Measurements from ENCODE around the gene RIN1.
"Not testable (repeated sequence)": the region's sequence is repeated elsewhere in the genome, so short reads cannot be mapped to it uniquely, and the experiment has no call there.

The RIN1 gene

DNA sequence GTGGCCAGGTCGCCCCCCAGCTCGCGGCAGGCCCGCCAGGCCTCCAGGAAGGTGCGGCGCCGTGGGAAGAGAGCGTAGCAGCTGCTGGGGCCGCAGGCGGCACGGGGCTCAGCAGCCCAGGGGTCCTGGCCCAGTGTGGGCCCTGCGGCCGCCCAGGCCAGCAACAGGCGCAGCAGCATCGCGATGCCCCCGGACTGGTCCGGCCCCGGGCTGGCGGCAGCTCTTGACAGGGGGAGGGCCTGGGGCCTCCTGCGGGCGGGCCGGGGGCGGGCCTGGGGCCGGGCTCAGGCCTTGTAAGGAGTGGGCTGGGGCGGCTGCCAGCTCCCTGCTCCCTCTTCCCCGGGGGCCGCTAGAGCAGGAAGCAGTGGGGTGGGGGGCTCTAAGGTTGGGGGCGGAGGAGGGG lies 19.4 kb downstream of the RIN1 start, which contains the start of gene CD248:
Gene CD248 (minus strand): TSS at position 196 of the 403 bp plus-strand sequence. CDS start 17 bp downstream, at position 179.
- no peak for DNase-seq

- no peak for DNase-seq
These were observed 20.1 kb downstream of the RIN1 start for GRCh38 chr11:66315921-66316811.

GRCh38 chr11:66315498-66315885 lies 20.7 kb downstream of the RIN1 start:
- DNase-seq, result no peak

GRCh38 chr11:66314561-66315497 lies 21.4 kb downstream of the RIN1 start:
- DNase-seq, result no peak

GRCh38 chr11:66314186-66314501 lies 22.1 kb downstream of the RIN1 start:
- DNase-seq, result no peak

- DNase-seq, result no peak
These were observed 22.7 kb downstream of the RIN1 start for GRCh38 chr11:66313321-66314185.

DNA sequence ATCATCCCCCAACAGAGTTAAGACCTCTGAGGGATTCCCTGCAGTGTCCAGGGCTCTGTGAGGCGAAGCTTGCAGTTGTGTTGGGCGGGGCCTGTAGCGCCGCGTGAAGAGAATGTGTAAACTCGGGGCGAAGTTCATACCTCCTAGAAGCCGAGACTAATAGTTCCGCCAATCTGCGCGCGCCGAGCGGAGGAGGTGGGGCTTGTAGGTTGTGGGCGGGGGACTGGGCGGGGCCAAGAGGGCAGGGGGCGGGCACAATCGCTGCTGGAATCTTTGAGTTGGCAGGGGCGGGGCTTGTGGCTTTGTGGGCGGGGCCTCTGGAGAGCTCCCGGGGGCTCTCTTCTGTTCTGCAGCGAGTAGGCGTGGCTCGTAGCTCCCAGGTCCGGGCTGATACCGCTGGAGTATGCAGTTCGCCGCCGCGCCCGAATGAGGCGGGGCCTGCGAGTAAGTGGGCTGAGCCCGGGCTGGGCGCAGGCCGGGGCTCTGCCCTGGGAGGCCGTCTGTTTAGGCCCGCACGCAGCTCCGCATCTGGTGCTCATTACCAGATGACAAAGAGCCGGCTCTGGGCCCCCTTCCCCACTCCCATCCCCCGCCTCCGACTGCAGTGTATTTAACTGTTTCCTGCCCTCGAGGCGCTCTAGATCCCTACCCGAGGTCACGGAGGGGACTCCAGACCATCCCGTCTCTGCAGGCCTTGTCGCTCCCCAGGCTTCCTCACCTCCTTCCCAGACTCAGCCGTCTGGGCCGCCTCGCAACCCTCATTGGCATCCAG lies 23.5 kb downstream of the RIN1 start:
- DNase-seq, result peak; percentile 86

- DNase-seq, result peak; percentile 94
These were observed 24.2 kb downstream of the RIN1 start for GRCh38 chr11:66311965-66312548.

DNA sequence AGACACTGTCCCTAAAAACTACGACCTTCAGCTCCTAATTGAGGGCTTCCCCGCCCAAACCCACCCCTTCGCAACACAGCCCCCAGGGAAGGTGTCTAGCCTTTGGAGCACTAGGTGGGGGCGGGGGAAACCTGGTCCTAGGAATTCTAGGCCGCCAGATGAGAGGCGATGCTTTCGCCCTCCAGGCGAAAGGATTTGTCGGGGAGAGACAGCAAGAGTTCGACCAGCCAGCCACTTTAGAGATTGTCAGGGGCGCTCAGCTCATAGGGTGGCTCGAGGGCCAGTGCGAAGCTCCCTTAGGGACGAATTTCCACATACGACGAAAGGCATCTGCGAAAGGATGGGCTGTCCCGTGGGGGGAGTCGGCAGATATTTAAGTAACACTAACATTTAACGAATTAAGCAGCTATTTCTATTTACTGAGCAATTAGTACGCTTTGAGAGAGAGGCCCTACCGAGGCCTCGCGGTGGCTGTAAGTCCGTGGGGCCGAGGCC lies 24.7 kb downstream of the RIN1 start:
- DNase-seq, result no peak

DNA sequence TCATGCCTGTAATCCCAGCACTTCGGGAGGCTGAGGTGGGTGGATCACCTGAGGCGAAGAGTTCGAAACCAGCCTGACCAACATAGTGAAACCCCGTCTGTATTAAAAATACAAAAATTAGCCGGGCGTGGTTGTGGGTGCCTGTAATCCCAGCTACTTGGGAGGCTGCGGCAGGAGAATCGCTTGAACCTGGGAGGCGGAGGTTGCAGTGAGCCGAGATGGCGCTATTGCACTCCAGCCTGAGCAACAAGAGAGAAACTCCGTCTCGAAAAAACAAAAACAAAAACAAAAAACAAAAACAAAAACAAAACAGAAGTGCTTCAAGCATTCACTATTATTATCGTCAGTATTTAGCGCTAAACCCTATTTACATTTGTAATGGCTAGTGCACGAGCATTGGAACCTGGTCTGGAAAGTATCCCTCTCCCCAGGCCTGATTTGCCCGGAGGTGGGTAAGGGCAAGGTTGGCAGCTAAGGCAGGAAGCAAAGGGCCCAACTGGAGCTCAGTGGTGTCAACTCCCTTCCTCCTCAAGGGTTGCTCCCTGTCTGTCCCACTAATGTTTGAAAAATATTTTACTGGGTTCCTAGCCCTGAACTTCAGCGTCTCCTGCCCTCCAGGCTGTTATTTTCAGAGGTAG lies 25.3 kb downstream of the RIN1 start:
- not testable (repeated sequence) for DNase-seq

DNA sequence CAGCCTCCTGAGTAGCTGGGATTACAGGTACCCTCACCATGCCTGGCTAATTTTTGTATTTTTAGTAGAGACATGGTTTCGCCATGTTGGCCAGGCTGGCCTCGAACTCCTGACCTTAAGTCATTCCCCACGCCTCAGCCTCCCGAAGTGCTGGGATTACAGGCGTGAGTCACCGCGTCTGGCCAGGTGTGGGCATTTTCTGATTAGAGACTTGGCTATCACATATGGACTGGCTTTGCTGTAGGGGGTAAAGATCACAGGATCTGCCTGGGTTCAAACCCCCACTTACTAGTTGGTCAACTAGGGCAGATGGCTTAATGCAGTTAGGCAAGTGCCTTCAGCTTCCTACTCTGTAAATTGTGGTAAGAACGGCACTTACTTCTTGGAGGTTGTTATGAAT lies 25.9 kb downstream of the RIN1 start:
- DNase-seq, result no peak

DNA sequence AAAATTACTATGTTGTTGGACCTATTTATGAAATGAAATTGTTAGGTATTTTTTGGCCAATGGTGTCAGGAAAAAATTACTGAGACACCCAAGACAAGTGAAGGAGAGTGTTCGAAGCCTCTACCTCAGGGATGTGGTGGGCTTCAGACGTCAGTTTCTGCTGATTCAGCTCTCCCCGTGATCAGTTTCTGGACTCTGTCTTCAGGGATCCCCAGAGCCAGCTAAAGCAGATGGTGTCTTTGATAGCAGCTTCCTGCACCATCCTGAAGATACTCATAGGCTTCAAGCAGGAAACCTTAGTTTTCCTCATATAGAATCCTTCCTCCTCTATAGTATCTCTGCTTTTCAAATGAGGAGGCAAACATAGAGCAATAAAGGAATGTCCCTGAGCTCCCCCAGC lies 26.8 kb downstream of the RIN1 start:
- no peak for DNase-seq

- no peak for DNase-seq
These were observed 33.6 kb downstream of the RIN1 start for GRCh38 chr11:66302656-66303055.

DNA sequence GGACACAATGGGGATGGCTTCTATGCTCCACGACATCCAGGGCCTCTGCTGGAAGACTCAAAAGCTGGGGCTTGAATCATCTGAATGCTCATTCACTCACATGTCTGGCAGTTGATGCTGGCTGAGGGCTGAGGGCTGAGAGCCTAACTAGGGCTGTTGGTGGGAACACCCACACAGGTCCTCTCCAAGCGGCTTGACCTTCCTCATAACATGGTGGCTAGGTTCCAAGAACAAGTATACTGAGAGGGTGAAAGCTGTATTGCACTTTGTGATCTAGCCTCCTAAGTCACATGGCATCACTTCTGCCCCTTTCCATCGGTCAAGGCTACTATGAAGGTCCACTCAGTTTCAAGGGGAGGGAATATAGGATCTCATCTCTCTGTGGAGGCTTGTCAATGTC lies 37.0 kb downstream of the RIN1 start:
- DNase-seq, result no peak

- DNase-seq, result no peak
These were observed 38.6 kb downstream of the RIN1 start for GRCh38 chr11:66297610-66298009.

DNA sequence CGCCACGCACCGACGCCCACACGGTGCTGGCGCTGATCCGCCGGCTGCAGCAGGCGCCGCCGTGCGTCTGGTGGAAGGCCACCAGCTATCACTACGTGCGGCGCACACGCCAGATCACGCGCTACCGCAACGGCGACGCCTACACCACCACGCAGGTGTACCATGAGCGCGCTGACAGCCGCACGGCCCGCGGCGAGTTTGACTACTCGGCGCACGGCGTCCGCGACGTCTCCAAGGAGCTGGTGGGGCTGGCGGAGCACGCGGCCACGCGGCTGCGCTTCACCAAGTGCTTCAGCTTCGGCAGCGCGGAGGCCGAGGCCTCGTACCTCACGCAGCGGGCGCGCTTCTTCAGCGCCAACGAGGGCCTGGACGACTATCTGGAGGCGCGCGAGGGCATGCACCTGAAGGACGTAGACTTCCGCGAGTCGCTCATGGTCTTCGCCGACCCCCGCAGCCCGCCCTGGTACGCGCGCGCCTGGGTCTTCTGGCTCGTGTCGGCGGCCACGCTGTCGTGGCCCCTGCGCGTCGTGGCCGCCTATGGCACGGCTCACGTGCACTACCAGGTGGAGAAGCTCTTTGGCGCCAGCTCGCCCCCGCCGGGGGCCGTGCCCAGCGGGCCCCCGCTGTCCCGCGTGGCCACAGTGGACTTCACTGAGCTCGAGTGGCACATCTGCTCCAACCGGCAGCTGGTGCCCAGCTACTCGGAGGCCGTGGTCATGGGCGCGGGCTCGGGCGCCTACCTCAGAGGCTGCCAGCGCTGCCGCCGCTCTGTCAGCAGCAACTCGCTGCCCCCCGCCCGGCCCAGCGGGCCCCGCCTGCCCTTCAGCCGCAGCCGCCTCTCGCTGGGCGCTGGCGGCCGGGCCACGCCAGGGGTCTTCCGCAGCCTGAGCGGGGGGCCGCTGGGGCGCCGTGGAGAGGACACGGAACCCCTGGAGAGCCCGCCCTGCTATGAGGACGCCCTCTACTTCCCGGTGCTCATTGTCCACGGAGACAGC lies 41.3 kb downstream of the RIN1 start:
- no peak for DNase-seq

- no peak for DNase-seq
These were observed 42.2 kb downstream of the RIN1 start for GRCh38 chr11:66293777-66294625.

DNA sequence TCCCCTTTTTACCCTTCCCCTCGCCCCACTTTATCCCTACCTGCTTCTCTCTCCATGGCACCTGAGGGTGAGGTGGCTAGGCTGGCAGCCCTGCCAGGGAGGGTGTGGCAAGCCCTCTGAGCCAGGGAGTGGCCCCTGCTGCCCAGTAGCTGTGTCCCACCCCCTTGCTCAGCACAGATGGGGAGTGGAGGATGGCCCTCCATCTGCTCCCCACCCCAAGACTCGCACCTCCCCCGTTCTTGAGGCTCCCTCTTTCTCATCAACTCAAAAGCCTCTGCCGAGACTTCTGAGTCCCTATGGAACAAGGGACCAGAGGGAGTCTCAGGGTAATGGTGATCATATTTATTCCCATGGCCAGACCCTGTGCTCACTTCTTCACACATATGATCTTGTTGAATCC lies 42.9 kb downstream of the RIN1 start:
- DNase-seq, result no peak

All from COR-L47 (cell line).